GM23248 (cell line): ENCODE data around the gene DRC3.

Source experiments
- EZH2 ChIP-seq: fragments of 200-600 bp; sonication (generic); IDR thresholded peaks from 2 replicates; pipeline ENCODE4 v1.6.1; 2018; ENCODE audit warnings: antibody characterized with exemption, mild to moderate bottlenecking; ENCODE audit not compliant: insufficient read depth, poor library complexity, severe bottlenecking
- EZH2phosphoT487 ChIP-seq: fragments of 200-600 bp; sonication (generic); IDR thresholded peaks from 2 replicates; pipeline ENCODE4 v1.6.1; 2018; ENCODE audit warnings: antibody characterized with exemption, moderate library complexity, mild to moderate bottlenecking, low read depth; ENCODE audit not compliant: insufficient read depth

DNA sequence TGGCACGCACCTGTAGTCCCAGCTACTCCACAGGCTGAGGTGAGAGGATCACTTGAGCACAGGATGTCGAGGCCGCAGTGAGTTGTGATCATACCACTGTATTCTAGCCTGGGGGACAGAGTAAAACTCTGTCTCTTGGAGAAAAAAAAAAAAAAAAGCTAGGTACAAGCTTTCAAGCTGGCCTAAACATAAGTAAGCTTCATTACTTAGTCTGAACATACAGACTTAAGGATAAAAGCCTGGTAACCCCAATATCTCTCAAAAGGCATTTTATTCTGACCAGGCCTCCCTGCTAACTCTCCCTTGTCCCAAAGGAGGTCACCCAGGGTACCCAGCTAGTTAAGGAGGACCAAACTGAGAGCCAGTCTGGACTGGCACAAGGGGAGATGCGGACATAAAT, 46.6 kb upstream of the DRC3 start:
- TF ChIP-seq EZH2 = no peak
- TF ChIP-seq EZH2phosphoT487 = no peak
